H1 (cell line): Measurements from ENCODE around the gene BFSP2. TPM values are rescaled to one million over a fixed set of nuclear protein-coding genes. Genes with fewer than 3 reads are reported as not detected.

Experiments used
- CTCF ChIA-PET: fragments of 300-600 bp; sonication (Branson Sonifier 250); formaldehyde crosslinking; loops from one replicate; lab custom pipeline; 2021; ENCODE audit not compliant: partially characterized antibody; lab: Charles Lee
- POLR2A ChIA-PET: fragments of 300-600 bp; sonication (Branson Sonifier 250); formaldehyde crosslinking; loops from one replicate; lab custom pipeline; 2021; ENCODE audit warnings: inconsistent platforms; ENCODE audit not compliant: partially characterized antibody; lab: Charles Lee
- DNase-seq, 2 experiments: peaks; one replicate each; pipeline versions ENCODE4 v3.0.0 to v3.0.0-alpha.2; 2010 to 2022; ENCODE audit warnings: low spot score in 2 of 2, low read depth in 1 of 2, mixed read lengths in 1 of 2
- FAIRE-seq: peaks from 2 replicates; lab custom pipeline; 2011; peaks lifted over from hg19 to GRCh38; lab: Jason Lieb, UNC
- H2AFZ ChIP-seq: 2 replicates; pipeline ENCODE4 v1.8.1; 2012; ENCODE audit warnings: low read length, inconsistent platforms
- H2AK5ac ChIP-seq: 2 replicates; pipeline ENCODE4 v1.6.1; 2013; ENCODE audit warnings: low read depth, low read length
- H2BK120ac ChIP-seq: replicated peaks from 2 replicates; pipeline ENCODE3; 2013; ENCODE audit warnings: low read depth, low read length, inconsistent platforms
- H2BK12ac ChIP-seq: 2 replicates; pipeline ENCODE4 v1.6.1; 2013; ENCODE audit warnings: low read depth, low read length
- H2BK15ac ChIP-seq: 2 replicates; pipeline ENCODE4 v1.6.1; 2013; ENCODE audit warnings: low read length
- H2BK20ac ChIP-seq: 2 replicates; pipeline ENCODE4 v1.6.1; 2013; ENCODE audit warnings: low read length
- H2BK5ac ChIP-seq: 2 replicates; pipeline ENCODE4 v1.6.1; 2013; ENCODE audit warnings: low read depth, low read length
- H3K14ac ChIP-seq: 2 replicates; pipeline ENCODE4 v1.6.1; 2013; ENCODE audit warnings: inconsistent platforms; ENCODE audit not compliant: insufficient read length
- H3K18ac ChIP-seq: 2 replicates; pipeline ENCODE4 v1.6.1; 2013; ENCODE audit warnings: low read length; ENCODE audit errors: extremely low read depth
- H3K23ac ChIP-seq: 2 replicates; pipeline ENCODE4 v1.6.1; 2013; ENCODE audit warnings: inconsistent platforms; ENCODE audit not compliant: insufficient read length
- H3K23me2 ChIP-seq: 2 replicates; pipeline ENCODE4 v1.6.1; 2013; ENCODE audit warnings: low read depth, low read length
- H3K27ac ChIP-seq: 2 replicates; pipeline ENCODE4 v1.6.1; 2011; ENCODE audit warnings: low read depth, low read length, inconsistent platforms
- H3K27me3 ChIP-seq, 4 experiments: replicated peaks in 1 of 4; 1 replicate in 1 of 4; 2 replicates in 3 of 4; pipeline versions ENCODE4 v1.6.1 to v1.8.1; 2011 to 2013; ENCODE audit warnings: low read length in 3 of 4, mild to moderate bottlenecking in 3 of 4, inconsistent platforms in 2 of 4, mixed read lengths in 2 of 4, moderate library complexity in 1 of 4; ENCODE audit not compliant: control insufficient read depth in 3 of 4, insufficient read depth in 3 of 4; ENCODE audit errors: extremely low read depth in 1 of 4
- H3K36me3 ChIP-seq, 4 experiments: 2 replicates each; pipeline versions ENCODE4 v1.6.1 to v1.8.1; 2011 to 2013; ENCODE audit warnings: mild to moderate bottlenecking in 4 of 4, low read length in 3 of 4, moderate library complexity in 2 of 4, control low read depth in 1 of 4, inconsistent platforms in 1 of 4; ENCODE audit not compliant: insufficient read depth in 4 of 4, control insufficient read depth in 2 of 4
- H3K4ac ChIP-seq: replicated peaks from 2 replicates; pipeline ENCODE3; 2013; ENCODE audit warnings: low read length, low read depth, mixed read lengths, inconsistent platforms; ENCODE audit not compliant: insufficient read length
- H3K4me1 ChIP-seq, 4 experiments: replicated peaks in 1 of 4; 1 replicate in 1 of 4; 2 replicates in 3 of 4; pipeline versions ENCODE4 v1.6.1 to v1.8.1; 2011 to 2013; ENCODE audit warnings: low read length in 3 of 4, inconsistent platforms in 2 of 4, mixed read lengths in 1 of 4; ENCODE audit not compliant: insufficient read depth in 4 of 4, control insufficient read depth in 3 of 4
- H3K4me2 ChIP-seq, 2 experiments: 2 replicates each; pipeline versions ENCODE4 v1.6.1 to v1.8.1; 2011 to 2013; ENCODE audit warnings: low read depth in 2 of 2, low read length in 2 of 2, control low read depth in 1 of 2, inconsistent platforms in 1 of 2, mild to moderate bottlenecking in 1 of 2; ENCODE audit not compliant: insufficient read depth in 1 of 2
- H3K4me3 ChIP-seq, 4 experiments: fragments of 200-600, 300-600 bp in 1 of 4; sonication (generic), shearing (Covaris generic), sonication (Bioruptor Twin) in 1 of 4; 2 replicates each; pipeline versions ENCODE4 v1.5.1 to v1.8.1; 2011 to 2016; ENCODE audit warnings: low read length in 4 of 4, low read depth in 3 of 4, control low read depth in 2 of 4, inconsistent platforms in 2 of 4, mild to moderate bottlenecking in 2 of 4, mixed read lengths in 1 of 4, moderate library complexity in 1 of 4; ENCODE audit not compliant: insufficient read depth in 2 of 4; ENCODE audit errors: extremely low read depth in 1 of 4
- H3K56ac ChIP-seq: replicated peaks from 2 replicates; pipeline ENCODE3; 2013; ENCODE audit warnings: low read depth, mild to moderate bottlenecking, mixed read lengths, low read length, inconsistent platforms; ENCODE audit not compliant: insufficient read length
- H3K79me1 ChIP-seq: 2 replicates; pipeline ENCODE4 v1.6.1; 2013; ENCODE audit warnings: low read depth, low read length, control low read depth
- H3K79me2 ChIP-seq, 2 experiments: 2 replicates each; pipeline versions ENCODE4 v1.6.1 to v1.8.1; 2012 to 2013; ENCODE audit warnings: low read length in 2 of 2, mild to moderate bottlenecking in 2 of 2, inconsistent platforms in 1 of 2; ENCODE audit not compliant: insufficient read depth in 2 of 2, control insufficient read depth in 1 of 2
- H3K9ac ChIP-seq, 4 experiments: replicated peaks in 1 of 4; 1 replicate in 1 of 4; 2 replicates in 3 of 4; pipeline versions ENCODE4 v1.6.1 to v1.8.1; 2011 to 2013; ENCODE audit warnings: low read depth in 3 of 4, low read length in 3 of 4, control low read depth in 2 of 4, mild to moderate bottlenecking in 2 of 4, moderate library complexity in 2 of 4, inconsistent platforms in 1 of 4; ENCODE audit errors: extremely low read depth in 1 of 4
- H3K9me3 ChIP-seq, 2 experiments: 2 replicates each; pipeline versions ENCODE4 v1.6.1 to v1.8.1; 2012 to 2013; ENCODE audit warnings: mild to moderate bottlenecking in 2 of 2, moderate library complexity in 2 of 2, control low read depth in 1 of 2, inconsistent platforms in 1 of 2, low read depth in 1 of 2, low read length in 1 of 2, mixed read lengths in 1 of 2; ENCODE audit not compliant: insufficient read depth in 2 of 2
- H4K20me1 ChIP-seq, 2 experiments: replicated peaks in 1 of 2; 2 replicates each; pipeline versions ENCODE3 to v1.8.1; 2011 to 2013; ENCODE audit warnings: inconsistent platforms in 2 of 2, low read length in 2 of 2, mild to moderate bottlenecking in 1 of 2; ENCODE audit not compliant: insufficient read depth in 2 of 2, control insufficient read depth in 1 of 2
- H4K5ac ChIP-seq: 2 replicates; pipeline ENCODE4 v1.6.1; 2013; ENCODE audit warnings: low read length, low read depth, mixed read lengths, inconsistent platforms; ENCODE audit not compliant: insufficient read length
- H4K8ac ChIP-seq: 2 replicates; pipeline ENCODE4 v1.8.0; 2013; ENCODE audit warnings: mild to moderate bottlenecking, moderate library complexity, low read length, inconsistent platforms; ENCODE audit not compliant: insufficient read depth; ENCODE audit errors: extremely low read depth
- H4K91ac ChIP-seq: replicated peaks from 2 replicates; pipeline ENCODE3; 2013; ENCODE audit warnings: low read length, mixed read lengths, inconsistent platforms; ENCODE audit not compliant: insufficient read length
- ATF2 ChIP-seq: IDR thresholded peaks from 2 replicates; pipeline ENCODE4 v1.6.1; 2012; ENCODE audit warnings: low read length, inconsistent platforms
- BRCA1 ChIP-seq: IDR thresholded peaks from 2 replicates; pipeline ENCODE4 v1.6.1; 2012; ENCODE audit warnings: low read depth, low read length, improper control_type of control experiment
- CBX8 ChIP-seq: fragments of 300-800, 300-1000 bp; sonication (generic); IDR thresholded peaks from 2 replicates; pipeline ENCODE4 v1.7.1; 2016; ENCODE audit warnings: low read depth, low read length, borderline replicate concordance
- CREB1 ChIP-seq: IDR thresholded peaks from 2 replicates; pipeline ENCODE4 v1.6.1; 2012; ENCODE audit warnings: inconsistent platforms
- JUN ChIP-seq: IDR thresholded peaks from 2 replicates; pipeline ENCODE4 v1.6.1; 2011; ENCODE audit warnings: low read depth, mild to moderate bottlenecking, improper control_type of control experiment, low read length
- JUND ChIP-seq: IDR thresholded peaks from 2 replicates; pipeline ENCODE4 v1.6.1; 2011; ENCODE audit warnings: mild to moderate bottlenecking, improper control_type of control experiment, low read length
- KDM5A ChIP-seq: fragments of 200-600 bp; IDR thresholded peaks from 2 replicates; pipeline ENCODE4 v1.7.1; 2012; ENCODE audit warnings: mild to moderate bottlenecking, low read length, inconsistent platforms, mixed read lengths
- PHF8 ChIP-seq: fragments of 200-600 bp; sonication (generic); conservative IDR thresholded peaks from 2 replicates; pipeline ENCODE4 v1.7.1; 2012; ENCODE audit warnings: low read depth, mild to moderate bottlenecking, inconsistent platforms, low read length, moderate library complexity
- POLR2AphosphoS5 ChIP-seq: IDR thresholded peaks from 2 replicates; pipeline ENCODE4 v1.6.1; 2011; ENCODE audit warnings: low read depth, low read length
- SAP30 ChIP-seq: fragments of 300-600 bp; sonication (generic); IDR thresholded peaks from 2 replicates; pipeline ENCODE4 v1.7.1; 2012; ENCODE audit warnings: low read length, moderate library complexity, mild to moderate bottlenecking, inconsistent platforms; ENCODE audit not compliant: insufficient read depth, insufficient replicate concordance
- SIX5 ChIP-seq: IDR thresholded peaks from 2 replicates; pipeline ENCODE4 v1.6.1; 2011; ENCODE audit warnings: mild to moderate bottlenecking, low read depth, low read length
- SP4 ChIP-seq: IDR thresholded peaks from 2 replicates; pipeline ENCODE4 v1.6.1; 2012; ENCODE audit warnings: low read length, inconsistent platforms
- ZNF274 ChIP-seq: IDR thresholded peaks from 2 replicates; pipeline ENCODE4 v1.7.0; 2012; ENCODE audit warnings: low read length, borderline replicate concordance; ENCODE audit errors: extremely low read depth
- WGBS, 2 experiments: shearing (Covaris generic) in 1 of 2; methylation state at CpG; one replicate each; pipeline versions ENCODE4 v1.1.6 to v1.1.7; 2013 to 2015; ENCODE audit warnings: low lambda C conversion rate in 2 of 2, mixed read lengths in 2 of 2, inconsistent platforms in 1 of 2, low coverage in 1 of 2, missing lambda C conversion rate in 1 of 2; ENCODE audit not compliant: insufficient replicate concordance in 2 of 2, insufficient coverage in 1 of 2, insufficient read length in 1 of 2; ENCODE audit errors: extremely low coverage in 1 of 2, missing lambda C conversion rate in 1 of 2; 5-methylcytosine and 5-hydroxymethylcytosine counted together
- polyA plus RNA-seq, 7 experiments: library from polyadenylated mRNA; depleted of rRNA in 3 of 7; stranded (reverse) in 5 of 7; unstranded in 2 of 7; fragments of >200 nt in 5 of 7; fragments of 200-250 nt in 2 of 7; gene quantifications; 1 replicate in 5 of 7; 2 replicates in 1 of 7; 4 replicates in 1 of 7; pipeline versions ENCODE4 v1.2.1 to v1.2.3, GENCODE V29; 2011 to 2013; ENCODE audit warnings: missing spikeins in 2 of 7, mixed read lengths in 2 of 7
- total RNA-seq: library from RNA; stranded (reverse); fragmentation: NEBNext Ultra II Directional; extraction: Animal tissue kit (Norgen Biotek cat#: 25700); gene quantifications from 2 replicates; pipeline ENCODE4 v1.2.1, GENCODE V29; 2021

BFSP2 gene
- total and polyA plus RNA-seq, 2 of the 8 experiments (the other 6 are each of a cell fraction or from before 2014, with no cell fraction given), result not detected

DNA sequence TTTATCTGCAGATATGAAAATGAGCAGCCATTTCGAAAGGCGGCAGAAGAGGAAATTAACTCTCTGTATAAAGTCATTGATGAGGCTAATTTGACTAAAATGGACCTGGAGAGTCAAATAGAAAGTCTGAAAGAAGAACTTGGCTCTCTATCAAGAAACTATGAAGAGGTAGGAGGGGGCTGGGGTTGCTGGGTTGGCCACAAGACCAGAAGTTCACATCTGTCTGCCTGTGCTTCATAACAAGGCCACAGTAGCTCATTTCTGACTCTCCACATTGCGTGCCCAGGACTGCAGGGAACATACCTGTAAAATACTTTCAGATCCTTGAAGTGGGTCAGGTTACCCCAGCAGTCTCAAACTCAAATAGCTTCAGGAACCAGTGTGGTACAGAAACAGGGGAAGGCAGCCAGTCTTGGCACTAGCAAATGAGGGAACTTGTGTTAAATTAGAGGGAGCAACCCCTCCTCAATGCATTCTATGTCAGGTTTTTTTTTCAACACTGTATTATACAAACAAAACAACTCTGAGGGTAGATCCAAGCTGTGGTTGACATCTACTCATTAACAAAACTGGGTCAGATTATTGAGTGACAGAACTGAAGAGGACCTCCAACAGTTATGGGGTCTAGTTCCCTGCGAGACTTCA lies 48.7 kb downstream of the BFSP2 start:
- POLR2A ChIA-PET, result no interaction called here
- no peak overlapping the region for H2AFZ ChIP-seq
- no peak overlapping the region for H3K18ac ChIP-seq
- TF ChIP-seq SP4 (no peak), CBX8 (no peak), SAP30 (no peak), JUN (no peak), BRCA1 (no peak), POLR2AphosphoS5 (no peak), ATF2 (no peak), PHF8 (no peak), SIX5 (no peak), KDM5A (no peak), CREB1 (no peak), ZNF274 (no peak), JUND (no peak)

More for the DNA sequence above, 48.7 kb downstream of the BFSP2 start:
- Histone ChIP-seq H3K4ac (no peak overlapping the region), H4K8ac (no peak overlapping the region), H4K91ac (no peak overlapping the region), H3K27me3 (no peaks in the 10 kb centered on the region), H3K9ac (no peak overlapping the region), H3K56ac (no peak overlapping the region), H2AK5ac (no peak overlapping the region), H3K79me1 (no peaks in the 10 kb centered on the region), H3K4me2 (no peak overlapping the region), H4K5ac (no peak overlapping the region), H3K36me3 (no peaks in the 10 kb centered on the region), H2BK120ac (no peak overlapping the region), H3K23me2 (no peaks in the 10 kb centered on the region), H3K4me3 (no peak overlapping the region), H4K20me1 (no peaks in the 10 kb centered on the region), H3K27ac (no peak overlapping the region), H3K4me1 (no peaks in the 10 kb centered on the region), H2BK12ac (no peak overlapping the region), H3K23ac (no peak overlapping the region), H2BK20ac (no peak overlapping the region), H2BK15ac (no peak overlapping the region), H3K79me2 (no peaks in the 10 kb centered on the region), H3K9me3 (no peaks in the 10 kb centered on the region), H2BK5ac (no peak overlapping the region), H3K14ac (no peak overlapping the region)
- DNase-seq (no peak), FAIRE-seq (no peak)
- CTCF ChIA-PET, result interaction anchor here (1.3 to 1.6 kb wide), 3 partner anchors 11 to 121 kb away, joined by 3 to 4 read pairs (median 3); no protein-coding TSS in a partner anchor
- WGBS, 2 experiments, result 79% methylated on average over 4 of the region's 4 CpGs; no CpG with 5 or more reads in 1 of the 2 experiments
